Measurements from ENCODE around the gene FAM217A. TPM values are rescaled to one million over a fixed set of nuclear protein-coding genes. Genes with fewer than 3 reads are reported as not detected.

FAM217A gene
- total and polyA plus RNA-seq, 2 of the 13 experiments (the other 11 are each of a cell fraction or from before 2014, with no cell fraction given): not detected

DNA sequence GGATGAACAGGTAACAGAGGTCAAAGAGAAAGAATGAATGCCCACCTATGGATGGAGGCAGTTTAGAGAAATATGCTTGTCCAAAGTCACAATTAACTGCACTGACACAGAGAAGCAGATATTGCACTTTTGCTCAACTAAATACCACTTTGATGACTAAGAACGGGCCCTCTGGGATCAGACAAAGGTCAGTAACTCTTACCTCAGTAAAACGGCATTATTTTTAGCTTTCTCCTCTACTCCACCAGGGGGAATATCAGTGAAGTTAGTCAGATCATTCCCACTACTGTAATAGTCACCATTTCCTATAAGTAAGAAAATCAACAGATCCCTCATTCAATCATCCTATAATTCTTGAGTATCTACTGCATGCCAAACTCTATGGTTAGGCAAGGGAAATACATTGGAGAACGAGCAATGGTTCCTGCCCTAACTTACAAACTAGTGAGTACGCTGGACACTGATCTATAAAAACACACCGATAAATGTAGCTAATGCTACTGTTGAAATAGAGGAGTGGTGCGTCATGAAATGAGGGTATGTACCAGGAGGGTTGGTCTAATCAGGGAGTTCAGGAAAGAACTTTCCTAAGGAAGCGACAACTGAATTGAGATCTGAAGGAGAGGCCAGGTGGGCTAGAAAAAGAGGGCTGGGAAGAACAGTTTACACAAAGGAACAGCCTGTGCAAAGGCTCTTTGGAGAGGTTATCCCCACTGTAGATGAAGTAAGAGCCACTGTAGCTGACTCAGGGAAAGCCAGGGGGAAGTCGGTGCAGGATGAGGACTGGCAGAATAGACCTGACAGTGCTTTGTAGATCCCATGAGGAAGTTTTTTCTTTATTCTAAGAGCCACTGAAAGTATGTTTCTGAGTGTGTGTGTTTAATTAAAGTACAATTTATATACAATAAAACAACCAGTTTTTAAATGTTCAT, 47.3 kb upstream of the FAM217A start (continued):
- TF ChIP-seq SOX13 (IDR thresholded peaks at IDR 0.05) (no peak), SOX13 (CRISPR knock-in tag; conservative IDR thresholded peaks at IDR 0.05 in 1 of 2, IDR thresholded peaks at IDR 0.05 in 1 of 2) (peak in 1 of 2 experiments; percentile 34; a peak in 1 of 4 replicates), NR2F6 (IDR thresholded peaks at IDR 0.05) (peak; percentile 61), NR2F6 (CRISPR knock-in tag; IDR thresholded peaks at IDR 0.05) (peak; percentile 74), NR1H2 (CRISPR knock-in tag; IDR thresholded peaks at IDR 0.05; ENCODE audit: borderline replicate concordance, low read depth) (no peak), HCFC1 (IDR thresholded peaks at IDR 0.05; ENCODE audit: low read depth, low read length) (no peak), SMC3 (IDR thresholded peaks at IDR 0.05; ENCODE audit: low read length) (peak; percentile 77), ZBTB38 (CRISPR knock-in tag; IDR thresholded peaks at IDR 0.05) (peak; percentile 54; the same call in 1 of the 2 replicates), SAP130 (CRISPR knock-in tag; IDR thresholded peaks at IDR 0.05; ENCODE audit: low read depth) (peak; percentile 50), ATAD3A (CRISPR knock-in tag; IDR thresholded peaks at IDR 0.05) (no peak), ZNF317 (CRISPR knock-in tag; IDR thresholded peaks at IDR 0.05) (peak; percentile 65), MXD4 (CRISPR knock-in tag; IDR thresholded peaks at IDR 0.05) (0 out of 2 replicates have a peak, but pooled peaks have one; percentile 25), ZNF75D (CRISPR knock-in tag; IDR thresholded peaks at IDR 0.05; ENCODE audit: borderline replicate concordance) (no peak), ZNF543 (CRISPR knock-in tag; IDR thresholded peaks at IDR 0.05) (no peak), ZNF460 (CRISPR knock-in tag; IDR thresholded peaks at IDR 0.05; ENCODE audit: borderline replicate concordance) (no peak), FOSL1 (CRISPR knock-in tag; IDR thresholded peaks at IDR 0.05; ENCODE audit: borderline replicate concordance) (peak; percentile 72; the same call in 1 of the 2 replicates), CEBPB (IDR thresholded peaks at IDR 0.05; ENCODE audit: borderline replicate concordance, low read depth, low read length) (peak; percentile 35; the same call in 1 of the 2 replicates), ZNF44 (CRISPR knock-in tag; IDR thresholded peaks at IDR 0.05) (no peak), PHF21A (CRISPR knock-in tag; IDR thresholded peaks at IDR 0.05) (no peak), TBL1XR1 (IDR thresholded peaks at IDR 0.05; ENCODE audit: borderline replicate concordance, low read length, partially characterized antibody) (peak; percentile 47), CREB1 (IDR thresholded peaks at IDR 0.05) (no peak), CREB1 (CRISPR knock-in tag; IDR thresholded peaks at IDR 0.05) (peak; percentile 42)
- TF ChIP-seq, protein P1, sequence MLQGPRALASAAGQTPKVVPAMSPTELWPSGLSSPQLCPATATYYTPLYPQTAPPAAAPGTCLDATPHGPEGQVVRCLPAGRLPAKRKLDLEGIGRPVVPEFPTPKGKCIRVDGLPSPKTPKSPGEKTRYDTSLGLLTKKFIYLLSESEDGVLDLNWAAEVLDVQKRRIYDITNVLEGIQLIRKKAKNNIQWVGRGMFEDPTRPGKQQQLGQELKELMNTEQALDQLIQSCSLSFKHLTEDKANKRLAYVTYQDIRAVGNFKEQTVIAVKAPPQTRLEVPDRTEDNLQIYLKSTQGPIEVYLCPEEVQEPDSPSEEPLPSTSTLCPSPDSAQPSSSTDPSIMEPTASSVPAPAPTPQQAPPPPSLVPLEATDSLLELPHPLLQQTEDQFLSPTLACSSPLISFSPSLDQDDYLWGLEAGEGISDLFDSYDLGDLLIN (CRISPR knock-in tag; IDR thresholded peaks at IDR 0.05; ENCODE audit: borderline replicate concordance): no peak
- TF ChIP-seq, protein P2, sequence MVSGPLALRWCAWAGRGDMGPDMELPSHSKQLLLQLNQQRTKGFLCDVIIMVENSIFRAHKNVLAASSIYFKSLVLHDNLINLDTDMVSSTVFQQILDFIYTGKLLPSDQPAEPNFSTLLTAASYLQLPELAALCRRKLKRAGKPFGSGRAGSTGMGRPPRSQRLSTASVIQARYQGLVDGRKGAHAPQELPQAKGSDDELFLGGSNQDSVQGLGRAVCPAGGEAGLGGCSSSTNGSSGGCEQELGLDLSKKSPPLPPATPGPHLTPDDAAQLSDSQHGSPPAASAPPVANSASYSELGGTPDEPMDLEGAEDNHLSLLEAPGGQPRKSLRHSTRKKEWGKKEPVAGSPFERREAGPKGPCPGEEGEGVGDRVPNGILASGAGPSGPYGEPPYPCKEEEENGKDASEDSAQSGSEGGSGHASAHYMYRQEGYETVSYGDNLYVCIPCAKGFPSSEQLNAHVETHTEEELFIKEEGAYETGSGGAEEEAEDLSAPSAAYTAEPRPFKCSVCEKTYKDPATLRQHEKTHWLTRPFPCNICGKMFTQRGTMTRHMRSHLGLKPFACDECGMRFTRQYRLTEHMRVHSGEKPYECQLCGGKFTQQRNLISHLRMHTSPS (CRISPR knock-in tag; IDR thresholded peaks at IDR 0.05; ENCODE audit: low read depth): no peak
- TF ChIP-seq, protein P3, sequence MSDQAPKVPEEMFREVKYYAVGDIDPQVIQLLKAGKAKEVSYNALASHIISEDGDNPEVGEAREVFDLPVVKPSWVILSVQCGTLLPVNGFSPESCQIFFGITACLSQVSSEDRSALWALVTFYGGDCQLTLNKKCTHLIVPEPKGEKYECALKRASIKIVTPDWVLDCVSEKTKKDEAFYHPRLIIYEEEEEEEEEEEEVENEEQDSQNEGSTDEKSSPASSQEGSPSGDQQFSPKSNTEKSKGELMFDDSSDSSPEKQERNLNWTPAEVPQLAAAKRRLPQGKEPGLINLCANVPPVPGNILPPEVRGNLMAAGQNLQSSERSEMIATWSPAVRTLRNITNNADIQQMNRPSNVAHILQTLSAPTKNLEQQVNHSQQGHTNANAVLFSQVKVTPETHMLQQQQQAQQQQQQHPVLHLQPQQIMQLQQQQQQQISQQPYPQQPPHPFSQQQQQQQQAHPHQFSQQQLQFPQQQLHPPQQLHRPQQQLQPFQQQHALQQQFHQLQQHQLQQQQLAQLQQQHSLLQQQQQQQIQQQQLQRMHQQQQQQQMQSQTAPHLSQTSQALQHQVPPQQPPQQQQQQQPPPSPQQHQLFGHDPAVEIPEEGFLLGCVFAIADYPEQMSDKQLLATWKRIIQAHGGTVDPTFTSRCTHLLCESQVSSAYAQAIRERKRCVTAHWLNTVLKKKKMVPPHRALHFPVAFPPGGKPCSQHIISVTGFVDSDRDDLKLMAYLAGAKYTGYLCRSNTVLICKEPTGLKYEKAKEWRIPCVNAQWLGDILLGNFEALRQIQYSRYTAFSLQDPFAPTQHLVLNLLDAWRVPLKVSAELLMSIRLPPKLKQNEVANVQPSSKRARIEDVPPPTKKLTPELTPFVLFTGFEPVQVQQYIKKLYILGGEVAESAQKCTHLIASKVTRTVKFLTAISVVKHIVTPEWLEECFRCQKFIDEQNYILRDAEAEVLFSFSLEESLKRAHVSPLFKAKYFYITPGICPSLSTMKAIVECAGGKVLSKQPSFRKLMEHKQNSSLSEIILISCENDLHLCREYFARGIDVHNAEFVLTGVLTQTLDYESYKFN (CRISPR knock-in tag; conservative IDR thresholded peaks at IDR 0.05): peak; percentile 39; the same call in 1 of the 2 replicates

Measured in HepG2 (cell line).